GM18505 (cell line): ENCODE data around the gene NECTIN1.

Experiments
- ATAC-seq: cut with Tn5 transposase; IDR thresholded peaks from one replicate; pipeline ENCODE4 v1.9.1; 2021; ENCODE audit not compliant: unreplicated experiment
- POLR2A ChIP-seq: IDR thresholded peaks from 4 replicates; pipeline ENCODE4 v1.6.1; 2011; ENCODE audit warnings: borderline replicate concordance; ENCODE audit not compliant: insufficient read depth, insufficient read length; ENCODE audit errors: extremely low read depth

The NECTIN1 gene

DNA sequence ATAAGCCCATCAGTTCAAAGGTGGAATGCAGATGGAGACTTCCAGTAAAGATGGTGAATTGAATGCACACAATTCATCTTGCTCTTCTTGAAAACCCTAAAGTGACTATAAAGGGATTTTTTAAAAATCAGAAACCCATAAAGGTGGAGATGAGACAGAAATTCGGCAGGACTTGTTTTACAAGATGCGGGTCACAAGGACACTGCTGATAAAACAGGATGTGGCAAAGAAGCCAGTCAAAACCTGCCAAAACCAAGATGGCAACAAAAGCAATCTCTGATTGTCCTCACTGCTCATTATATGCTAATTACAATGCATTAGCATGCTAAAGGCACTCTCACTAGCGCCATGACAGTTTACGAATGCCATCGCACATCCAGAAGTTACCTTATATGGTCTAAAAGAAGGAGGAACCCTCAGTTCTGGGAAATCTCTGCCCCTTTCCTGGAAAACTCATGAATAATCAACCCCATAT is 137.1 kb downstream of the NECTIN1 start:
- ATAC-seq: no peak
- TF ChIP-seq POLR2A: no peak

DNA sequence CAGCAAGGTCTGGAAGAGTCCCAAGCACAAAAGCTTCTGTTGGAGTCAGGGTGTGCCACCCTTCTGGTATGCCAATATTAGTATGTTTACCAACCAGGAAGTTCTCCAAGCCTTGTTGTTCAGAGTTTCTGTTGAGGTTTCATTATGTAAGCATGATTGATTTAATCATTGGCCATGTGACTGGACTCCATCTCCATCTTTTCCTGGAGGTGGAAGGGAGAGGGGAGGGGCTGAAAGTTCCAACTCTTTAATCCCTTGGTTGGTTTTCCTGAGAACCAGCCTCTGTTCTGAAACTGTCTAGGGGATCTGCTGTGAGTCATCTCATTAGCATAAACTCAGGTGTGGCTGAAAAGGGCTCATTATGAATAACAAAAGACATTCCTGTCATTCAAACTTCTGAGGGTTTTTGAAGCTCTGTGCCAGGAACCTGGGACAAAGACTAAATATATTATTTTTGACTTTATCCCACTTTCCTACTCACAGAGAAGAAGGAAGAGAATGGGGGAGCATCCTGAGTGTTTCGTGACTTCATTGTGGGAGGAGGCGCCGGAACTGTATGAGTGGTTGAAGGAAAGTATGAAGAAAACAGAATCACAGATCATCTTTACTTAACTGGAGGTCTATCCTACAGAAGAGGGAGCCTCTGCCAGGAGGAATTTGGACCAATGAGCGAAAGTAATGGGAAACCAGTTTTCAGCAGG is 138.2 kb downstream of the NECTIN1 start:
- no peak for TF ChIP-seq POLR2A
- no peak for ATAC-seq

DNA sequence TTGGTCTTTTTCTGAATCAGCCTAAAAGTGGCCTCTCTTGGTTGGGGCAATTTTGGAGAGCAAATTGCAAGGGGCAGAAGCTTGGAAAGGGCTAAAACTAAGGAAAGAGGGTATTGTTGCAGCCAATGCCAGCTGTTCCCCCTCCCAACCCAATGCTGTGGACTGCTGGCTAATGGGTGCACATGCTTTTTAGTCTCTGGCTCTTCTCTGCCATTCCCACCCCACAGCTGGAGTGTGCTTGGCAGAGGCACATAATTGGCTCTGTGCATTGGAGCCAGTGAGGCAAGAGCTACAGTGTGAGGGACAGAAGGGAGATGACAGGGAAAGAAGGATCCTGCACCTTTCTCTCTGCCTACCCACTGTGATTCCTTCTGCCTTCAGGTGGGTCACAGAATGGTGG is 140.0 kb downstream of the NECTIN1 start:
- TF ChIP-seq POLR2A: no peak
- no peak for ATAC-seq
